ENCODE measurements around the gene MBOAT2. TPM values are rescaled to one million over a fixed set of nuclear protein-coding genes. Genes with fewer than 3 reads are reported as not detected.
"Not testable (repeated sequence)": the region's sequence is repeated elsewhere in the genome, so short reads cannot be mapped to it uniquely, and the experiment has no call there.

MBOAT2 gene
- polyA plus RNA-seq, 1 donor (not counting 4 experiments of a cell fraction or from before 2014, with no cell fraction given) = 121 TPM

- DNase-seq (ENCODE audit: low read depth, low spot score); H2AFZ ChIP-seq (ENCODE audit: control insufficient read depth, low read length); FAIRE-seq; H4K20me1 ChIP-seq (ENCODE audit: control insufficient read depth, extremely low read depth, insufficient read depth, low read length); H3K36me3 ChIP-seq (ENCODE audit: control insufficient read depth in 2 of 2, extremely low read depth in 1 of 2, insufficient read depth in 2 of 2, low read length in 2 of 2); H3K4me1 ChIP-seq (ENCODE audit: control insufficient read depth, extremely low read depth, insufficient read depth, low read length); H3K9me1 ChIP-seq (ENCODE audit: control insufficient read depth, extremely low read depth, insufficient read depth, low read length); H3K27me3 ChIP-seq (ENCODE audit: control insufficient read depth, extremely low read depth, insufficient read depth, low read length); H3K27ac ChIP-seq (ENCODE audit: control insufficient read depth, insufficient read depth, low read length); dilution Hi-C loops (cut with MboI; ENCODE audit: extremely low pct_ligation_motif_present, low sequenced_read_pairs); H3K9ac ChIP-seq (ENCODE audit: control insufficient read depth, extremely low read depth, insufficient read depth, low read length); H3K4me3 ChIP-seq (ENCODE audit: control insufficient read depth in 2 of 3, extremely low read depth in 1 of 3, insufficient read depth in 2 of 3, low read depth in 1 of 3, low read length in 3 of 3); H3K4me2 ChIP-seq (ENCODE audit: control insufficient read depth, extremely low read depth, insufficient read depth, low read depth, low read length); H3K79me2 ChIP-seq (ENCODE audit: control insufficient read depth, insufficient read depth, low read length); H3K9me3 ChIP-seq (ENCODE audit: control insufficient read depth, low read depth, low read length): not testable (repeated sequence)
These were observed 106.8 kb downstream of the MBOAT2 start for GRCh38 chr2:8896671-8897070.

DNA sequence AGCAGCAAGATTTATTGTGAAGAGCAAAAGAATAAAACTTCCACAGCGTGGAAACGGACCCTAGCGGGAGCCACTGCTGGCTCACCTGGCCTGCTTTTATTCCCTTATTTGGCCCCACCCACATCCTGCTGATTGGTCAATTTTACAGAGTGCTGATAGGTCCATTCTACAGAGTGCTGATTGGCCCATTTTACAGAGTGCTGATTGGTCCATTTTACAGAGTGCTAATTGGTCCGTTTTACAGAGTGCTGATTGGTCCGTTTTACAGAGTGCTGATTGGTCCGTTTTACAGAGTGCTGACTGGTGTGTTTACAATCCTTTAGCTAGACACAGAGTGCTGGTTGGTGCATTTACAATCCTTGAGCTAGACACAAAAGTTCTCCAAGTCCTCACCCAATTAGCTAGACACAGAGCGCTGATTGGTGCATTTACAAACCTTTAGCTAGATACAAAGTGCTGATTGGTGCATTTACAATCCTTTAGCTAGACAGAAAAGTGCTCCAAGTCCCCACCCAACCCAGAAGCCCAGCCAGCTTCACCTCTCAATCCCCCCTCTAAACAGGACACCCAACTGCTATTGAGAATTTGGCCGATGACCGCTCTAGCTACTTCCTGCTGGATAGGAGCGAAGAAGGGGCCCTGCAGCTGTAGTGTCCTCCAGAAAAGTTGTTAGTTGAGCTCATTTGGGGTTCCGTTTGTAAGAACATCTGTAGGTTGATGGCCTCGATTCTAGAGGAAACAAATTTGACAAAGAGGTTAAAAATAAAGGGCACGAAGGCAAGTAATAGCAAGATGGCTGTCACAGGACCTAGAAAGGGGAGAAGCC is 108.2 kb downstream of the MBOAT2 start:
- dilution Hi-C loops (cut with MboI; ENCODE audit: extremely low pct_ligation_motif_present, low sequenced_read_pairs); H3K27me3 ChIP-seq (ENCODE audit: control insufficient read depth, extremely low read depth, insufficient read depth, low read length): not testable (repeated sequence)

DNA sequence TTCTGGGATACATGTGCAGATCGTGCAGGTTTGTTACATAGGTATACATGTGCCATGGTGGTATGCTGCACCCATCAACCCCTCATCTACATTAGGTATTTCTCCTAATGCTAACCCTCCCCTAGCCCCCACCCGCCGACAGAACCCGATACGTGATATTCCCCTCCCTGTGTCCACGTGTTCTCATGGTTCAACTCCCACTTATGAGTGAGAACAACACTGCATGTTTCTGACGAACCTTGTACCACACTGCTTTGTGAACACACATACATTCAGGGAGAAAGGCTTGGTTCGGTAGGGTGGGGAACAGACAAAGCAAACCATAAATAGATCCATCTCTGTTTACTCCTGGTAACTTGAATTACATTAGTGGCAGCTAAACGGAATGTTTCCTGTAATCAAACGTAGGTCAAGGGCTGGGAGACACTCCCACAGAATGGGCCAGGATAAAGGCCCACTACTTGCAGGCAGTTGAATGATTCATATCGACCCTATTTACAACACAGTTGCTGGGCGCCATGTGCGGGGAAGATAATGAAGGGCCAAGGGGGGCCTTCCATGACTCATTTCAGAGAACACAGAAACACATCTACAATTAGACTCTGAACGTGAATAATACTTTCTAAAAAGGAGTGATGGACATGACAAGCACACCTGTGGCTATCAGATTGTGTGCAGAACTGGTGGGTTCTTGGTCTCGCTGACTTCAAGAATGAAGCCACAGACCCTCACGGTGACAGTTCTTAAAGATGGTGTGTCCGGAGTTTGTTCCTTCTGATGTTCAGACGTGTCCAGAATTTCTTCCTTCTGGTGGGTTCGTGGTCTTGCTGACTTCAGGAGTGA is 109.3 kb downstream of the MBOAT2 start:
- no peak overlapping the region for H3K9ac ChIP-seq (ENCODE audit: control insufficient read depth, extremely low read depth, insufficient read depth, low read length)
- TF ChIP-seq EZH2 (IDR thresholded peaks at IDR 0.05; ENCODE audit: low read length) = no peak
- H3K4me1 ChIP-seq (ENCODE audit: control insufficient read depth, extremely low read depth, insufficient read depth, low read length) = no peaks in the 10 kb centered on the region
- H3K9me3 ChIP-seq (ENCODE audit: control insufficient read depth, low read depth, low read length) = no peaks in the 10 kb centered on the region
- dilution Hi-C loops (cut with MboI; ENCODE audit: extremely low pct_ligation_motif_present, low sequenced_read_pairs) = no loop called here
- peaks cover 3% of the 10 kb centered on the region for H3K79me2 ChIP-seq (ENCODE audit: control insufficient read depth, insufficient read depth, low read length)
- H2AFZ ChIP-seq (ENCODE audit: control insufficient read depth, low read length) = no peak overlapping the region
- FAIRE-seq (no peak), DNase-seq (ENCODE audit: low read depth, low spot score) (no peak)
- no peaks in the 10 kb centered on the region for H4K20me1 ChIP-seq (ENCODE audit: control insufficient read depth, extremely low read depth, insufficient read depth, low read length)
- no peaks in the 10 kb centered on the region for H3K27me3 ChIP-seq (ENCODE audit: control insufficient read depth, extremely low read depth, insufficient read depth, low read length)
- H3K36me3 ChIP-seq (ENCODE audit: control insufficient read depth in 2 of 2, extremely low read depth in 1 of 2, insufficient read depth in 2 of 2, low read length in 2 of 2) = peaks cover 10 to 12% of the 10 kb centered on the region in 2 experiments
- no peaks in the 10 kb centered on the region for H3K9me1 ChIP-seq (ENCODE audit: control insufficient read depth, extremely low read depth, insufficient read depth, low read length)
- no peak overlapping the region for H3K4me3 ChIP-seq (ENCODE audit: control insufficient read depth in 2 of 3, extremely low read depth in 1 of 3, insufficient read depth in 2 of 3, low read depth in 1 of 3, low read length in 3 of 3)
- no peak overlapping the region for H3K4me2 ChIP-seq (ENCODE audit: control insufficient read depth, extremely low read depth, insufficient read depth, low read depth, low read length)
- H3K27ac ChIP-seq (ENCODE audit: control insufficient read depth, insufficient read depth, low read length) = no peak overlapping the region

More for the DNA sequence above, 108.2 kb downstream of the MBOAT2 start:
- not testable (repeated sequence) for H3K9me1 ChIP-seq (ENCODE audit: control insufficient read depth, extremely low read depth, insufficient read depth, low read length); H3K9ac ChIP-seq (ENCODE audit: control insufficient read depth, extremely low read depth, insufficient read depth, low read length); DNase-seq (ENCODE audit: low read depth, low spot score); H3K4me2 ChIP-seq (ENCODE audit: control insufficient read depth, extremely low read depth, insufficient read depth, low read depth, low read length); H3K9me3 ChIP-seq (ENCODE audit: control insufficient read depth, low read depth, low read length); FAIRE-seq; H4K20me1 ChIP-seq (ENCODE audit: control insufficient read depth, extremely low read depth, insufficient read depth, low read length); H3K79me2 ChIP-seq (ENCODE audit: control insufficient read depth, insufficient read depth, low read length); H2AFZ ChIP-seq (ENCODE audit: control insufficient read depth, low read length); H3K4me1 ChIP-seq (ENCODE audit: control insufficient read depth, extremely low read depth, insufficient read depth, low read length); H3K27ac ChIP-seq (ENCODE audit: control insufficient read depth, insufficient read depth, low read length); H3K4me3 ChIP-seq (ENCODE audit: control insufficient read depth in 2 of 3, extremely low read depth in 1 of 3, insufficient read depth in 2 of 3, low read depth in 1 of 3, low read length in 3 of 3)
- peaks cover 8 to 10% of the 10 kb centered on the region in 2 experiments for H3K36me3 ChIP-seq (ENCODE audit: control insufficient read depth in 2 of 2, extremely low read depth in 1 of 2, insufficient read depth in 2 of 2, low read length in 2 of 2)

All from keratinocyte (primary cell).